Frontal cortex (tissue), 4 donors: ENCODE data around the gene ABCC4. TPM values are rescaled to one million over a fixed set of nuclear protein-coding genes. Genes with fewer than 3 reads are reported as not detected.

Experiments used
- DNase-seq, 2 donors: peaks; one replicate each; pipeline ENCODE4 v3.0.0; 2012; ENCODE audit warnings: low spot score in 2 of 2
- FAIRE-seq: peaks from 2 replicates; lab custom pipeline; 2012; peaks lifted over from hg19 to GRCh38; lab: Jason Lieb, UNC
- total RNA-seq: library from RNA; depleted of rRNA; stranded (reverse); fragments of >200 nt; gene quantifications from one replicate; pipeline ENCODE4 v1.2.3, GENCODE V29; 2014
- donor health status: control.
- donor health status: control.
- donor health status: control.

The ABCC4 gene
- total RNA-seq, 1 donor from 2014 or later: 9.0 TPM

GRCh38 chr13:95261956-95262355 is 39.3 kb downstream of the ABCC4 start:
- no peak for FAIRE-seq

GRCh38 chr13:95260031-95260525 is 41.2 kb downstream of the ABCC4 start:
- no peak for FAIRE-seq
- DNase-seq: no peak

More at GRCh38 chr13:95261956-95262355, 39.3 kb downstream of the ABCC4 start:
- DNase-seq: no peak

GRCh38 chr13:95258619-95259194 is 42.5 kb downstream of the ABCC4 start:
- FAIRE-seq (no peak), DNase-seq (no peak)

GRCh38 chr13:95258098-95258497 is 43.2 kb downstream of the ABCC4 start:
- no peak for FAIRE-seq

GRCh38 chr13:95256091-95256490 is 45.2 kb downstream of the ABCC4 start:
- FAIRE-seq (no peak), DNase-seq (no peak)

More at GRCh38 chr13:95258098-95258497, 43.2 kb downstream of the ABCC4 start:
- no peak for DNase-seq

- no peak for DNase-seq
- FAIRE-seq: no peak
Measured at GRCh38 chr13:95255072-95255732, 46.0 kb downstream of the ABCC4 start.

GRCh38 chr13:95254339-95254738 is 46.9 kb downstream of the ABCC4 start:
- no peak for FAIRE-seq
- no peak for DNase-seq

GRCh38 chr13:95253033-95253432 is 48.2 kb downstream of the ABCC4 start:
- no peak for DNase-seq
- no peak for FAIRE-seq

- DNase-seq: no peak
Measured at GRCh38 chr13:95251641-95252040, 49.6 kb downstream of the ABCC4 start.

GRCh38 chr13:95250961-95251360 is 50.3 kb downstream of the ABCC4 start:
- DNase-seq: no peak
- no peak for FAIRE-seq

More at GRCh38 chr13:95251641-95252040, 49.6 kb downstream of the ABCC4 start:
- no peak for FAIRE-seq

- FAIRE-seq: no peak
- no peak for DNase-seq
Measured at GRCh38 chr13:95248953-95249352, 52.3 kb downstream of the ABCC4 start.

GRCh38 chr13:95247852-95248251 is 53.4 kb downstream of the ABCC4 start:
- DNase-seq: no peak
- no peak for FAIRE-seq

- DNase-seq: no peak
- FAIRE-seq: no peak
Measured at GRCh38 chr13:95247171-95247570, 54.1 kb downstream of the ABCC4 start.

GRCh38 chr13:95246292-95247082 is 54.8 kb downstream of the ABCC4 start:
- DNase-seq (no peak), FAIRE-seq (no peak)

GRCh38 chr13:95245071-95245470 is 56.2 kb downstream of the ABCC4 start:
- no peak for DNase-seq
- no peak for FAIRE-seq

GRCh38 chr13:95243207-95243606 is 58.0 kb downstream of the ABCC4 start:
- DNase-seq (no peak), FAIRE-seq (no peak)

GRCh38 chr13:95241321-95241720 is 59.9 kb downstream of the ABCC4 start:
- no peak for FAIRE-seq

GRCh38 chr13:95239283-95239682 is 62.0 kb downstream of the ABCC4 start:
- no peak for FAIRE-seq
- no peak for DNase-seq

More at GRCh38 chr13:95241321-95241720, 59.9 kb downstream of the ABCC4 start:
- DNase-seq: no peak

GRCh38 chr13:95237310-95237870 is 63.9 kb downstream of the ABCC4 start:
- DNase-seq: no peak
- no peak for FAIRE-seq

GRCh38 chr13:95236774-95237173 is 64.5 kb downstream of the ABCC4 start:
- DNase-seq (no peak), FAIRE-seq (no peak)
